Colonic mucosa (tissue), 4 donors: ENCODE results near the gene ADGRV1. TPM values are rescaled to one million over a fixed set of nuclear protein-coding genes. Genes with fewer than 3 reads are reported as not detected.
"Not testable (repeated sequence)": the region's sequence is repeated elsewhere in the genome, so short reads cannot be mapped to it uniquely, and the experiment has no call there.

ENCODE experiments used
- DNase-seq: peaks from one replicate; pipeline ENCODE4 v3.0.0-alpha.2; 2020
- H3K27ac ChIP-seq: fragments of 200-600 bp; one replicate; pipeline ENCODE4 v1.8.0; 2021
- H3K27me3 ChIP-seq: fragments of 200-600 bp; one replicate; pipeline ENCODE4 v1.8.0; 2021
- H3K36me3 ChIP-seq: fragments of 200-600 bp; one replicate; pipeline ENCODE4 v1.8.0; 2021
- H3K4me1 ChIP-seq: fragments of 200-600 bp; one replicate; pipeline ENCODE4 v1.8.0; 2021; ENCODE audit warnings: mild to moderate bottlenecking
- H3K4me3 ChIP-seq: fragments of 200-600 bp; one replicate; pipeline ENCODE4 v1.8.0; 2021
- H3K9ac ChIP-seq, 2 donors: one replicate each; pipeline ENCODE4 v1.7.0; 2013; ENCODE audit warnings: control low read depth in 2 of 2, low read depth in 2 of 2, low read length in 2 of 2
- H3K9me3 ChIP-seq: fragments of 200-600 bp; one replicate; pipeline ENCODE4 v1.8.0; 2021
- CTCF ChIP-seq: fragments of 200-600 bp; IDR thresholded peaks from one replicate; pipeline ENCODE4 v1.8.0; 2022; ENCODE audit warnings: antibody characterized with exemption, mild to moderate bottlenecking
- intact Hi-C: fragments of 100-400 bp; cut with DNase I; formaldehyde crosslinking; loops from one replicate; pipeline ENCODE4 v1.14.1; 2022
- total RNA-seq, 2 donors: library from RNA; stranded (reverse); fragmentation: NEBNext Ultra II Directional in 1 of 2; extraction: Animal tissue kit (Norgen Biotek cat#: 25700) in 1 of 2; gene quantifications; one replicate each; pipeline ENCODE4 v1.2.1, GENCODE V29; 2021
- donor health status: healthy.
- donor health status: DM: no; HTN: no; CAD: no.
- donor health status: DM: no; HTN: no; CAD: no.

Gene ADGRV1
- total RNA-seq, 2 donors from 2014 or later: 5.1 to 12.9 TPM

- Histone ChIP-seq H3K9ac (no peak overlapping the region), H3K27me3 (no peaks in the 10 kb centered on the region), H3K4me3 (no peak overlapping the region), H3K27ac (no peak overlapping the region), H3K36me3 (no peaks in the 10 kb centered on the region), H3K9me3 (no peaks in the 10 kb centered on the region), H3K4me1 (no peaks in the 10 kb centered on the region)
- no peak for TF ChIP-seq CTCF
- DNase-seq: no peak
- intact Hi-C loops: no loop called here
These were observed 92.2 kb downstream of the ADGRV1 start for GRCh38 chr5:90650767-90651166.

- Histone ChIP-seq H3K9me3 (no peaks in the 10 kb centered on the region), H3K9ac (no peak overlapping the region), H3K36me3 (no peaks in the 10 kb centered on the region), H3K4me1 (no peaks in the 10 kb centered on the region), H3K27me3 (no peaks in the 10 kb centered on the region), H3K4me3 (no peak overlapping the region), H3K27ac (no peak overlapping the region)
- TF ChIP-seq CTCF: no peak
- DNase-seq: no peak
- intact Hi-C loops: no loop called here
These were observed 95.6 kb downstream of the ADGRV1 start for GRCh38 chr5:90654215-90654614.

GRCh38 chr5:90655423-90655822, 96.8 kb downstream of the ADGRV1 start:
- intact Hi-C loops: no loop called here
- no peak for TF ChIP-seq CTCF
- Histone ChIP-seq H3K36me3 (no peaks in the 10 kb centered on the region), H3K27me3 (no peaks in the 10 kb centered on the region), H3K27ac (no peak overlapping the region), H3K9me3 (no peaks in the 10 kb centered on the region), H3K4me3 (no peak overlapping the region), H3K9ac (no peak overlapping the region), H3K4me1 (no peaks in the 10 kb centered on the region)
- no peak for DNase-seq

GRCh38 chr5:90657030-90657429, 98.4 kb downstream of the ADGRV1 start:
- intact Hi-C loops: no loop called here
- H3K27me3 ChIP-seq: no peaks in the 10 kb centered on the region
- H3K9ac ChIP-seq: no peak overlapping the region
- no peak overlapping the region for H3K4me3 ChIP-seq
- DNase-seq: no peak
- no peaks in the 10 kb centered on the region for H3K9me3 ChIP-seq
- no peak for TF ChIP-seq CTCF
- H3K27ac ChIP-seq: no peak overlapping the region
- no peaks in the 10 kb centered on the region for H3K4me1 ChIP-seq
- H3K36me3 ChIP-seq: no peaks in the 10 kb centered on the region

- TF ChIP-seq CTCF: no peak
- Histone ChIP-seq H3K36me3 (no peaks in the 10 kb centered on the region), H3K9ac (no peak overlapping the region), H3K27ac (no peak overlapping the region), H3K9me3 (no peaks in the 10 kb centered on the region), H3K27me3 (no peaks in the 10 kb centered on the region), H3K4me3 (no peak overlapping the region), H3K4me1 (no peaks in the 10 kb centered on the region)
- intact Hi-C loops: no loop called here
- no peak for DNase-seq
These were observed 99.2 kb downstream of the ADGRV1 start for GRCh38 chr5:90657788-90658187.

GRCh38 chr5:90658620-90659019, 100.0 kb downstream of the ADGRV1 start:
- Histone ChIP-seq H3K27ac (no peak overlapping the region), H3K4me3 (no peak overlapping the region), H3K4me1 (no peaks in the 10 kb centered on the region), H3K9me3 (no peaks in the 10 kb centered on the region), H3K9ac (no peak overlapping the region), H3K27me3 (no peaks in the 10 kb centered on the region), H3K36me3 (no peaks in the 10 kb centered on the region)
- DNase-seq: no peak
- no peak for TF ChIP-seq CTCF
- intact Hi-C loops: no loop called here

GRCh38 chr5:90668079-90668565, 109.5 kb downstream of the ADGRV1 start:
- H3K9ac ChIP-seq, H3K27ac ChIP-seq, H3K4me3 ChIP-seq, DNase-seq, H3K9me3 ChIP-seq, H3K4me1 ChIP-seq, H3K36me3 ChIP-seq, intact Hi-C loops, H3K27me3 ChIP-seq: not testable (repeated sequence)
